OCI-LY3 (cell line): ENCODE results near the gene NDUFA6.

Experiments used
- H2AFZ ChIP-seq: fragments of 200-600, 300-600 bp; shearing (Covaris generic); 2 replicates; pipeline ENCODE4 v1.6.0; 2014; ENCODE audit warnings: antibody characterized with exemption, low read depth, low read length
- H3K27ac ChIP-seq: fragments of 200-600, 300-600 bp; sonication (generic); 2 replicates; pipeline ENCODE4 v1.5.1; 2014; ENCODE audit warnings: mild to moderate bottlenecking, low read length, moderate library complexity, mixed read lengths
- H3K27me3 ChIP-seq: fragments of 200-600, 300-600 bp; sonication (generic); 2 replicates; pipeline ENCODE4 v1.6.1; 2014; ENCODE audit warnings: low read depth, low read length, mixed read lengths
- H3K36me3 ChIP-seq: fragments of 200-600, 300-600 bp; sonication (generic); replicated peaks from 2 replicates; pipeline ENCODE3; 2014; ENCODE audit warnings: low read depth, low read length, mixed read lengths
- H3K4me1 ChIP-seq: fragments of 300-600, 200-600 bp; sonication (generic); 2 replicates; pipeline ENCODE4 v1.6.1; 2014; ENCODE audit warnings: low read length, mixed read lengths
- H3K4me2 ChIP-seq: fragments of 200-600, 300-600 bp; sonication (generic); 2 replicates; pipeline ENCODE4 v1.6.1; 2014; ENCODE audit warnings: low read length, mixed read lengths
- H3K4me3 ChIP-seq: fragments of 300-600, 200-600 bp; sonication (generic); 2 replicates; pipeline ENCODE4 v1.5.1; 2014; ENCODE audit warnings: antibody characterized with exemption, mild to moderate bottlenecking, low read length, moderate library complexity
- H3K79me2 ChIP-seq: fragments of 300-600, 200-600 bp; shearing (Covaris generic); 2 replicates; pipeline ENCODE4 v1.6.1; 2014; ENCODE audit warnings: mild to moderate bottlenecking, low read length, mixed read lengths
- H3K9ac ChIP-seq: fragments of 300-600, 200-600 bp; shearing (Covaris generic); 2 replicates; pipeline ENCODE4 v1.6.0; 2014; ENCODE audit warnings: mild to moderate bottlenecking, low read length, moderate library complexity
- H3K9me3 ChIP-seq: fragments of 200-600, 300-600 bp; shearing (Covaris generic); 2 replicates; pipeline ENCODE4 v1.6.1; 2014; ENCODE audit warnings: low read length, mixed read lengths; ENCODE audit not compliant: insufficient read depth
- H4K20me1 ChIP-seq: fragments of 200-600, 300-600 bp; sonication (generic); 2 replicates; pipeline ENCODE4 v1.6.1; 2016; ENCODE audit warnings: low read length, mixed read lengths; ENCODE audit not compliant: insufficient read depth
- CTCF ChIP-seq: fragments of 200-600, 300-600 bp; sonication (generic); IDR thresholded peaks from 2 replicates; pipeline ENCODE4 v1.5.1; 2014; ENCODE audit warnings: antibody characterized with exemption, low read length, low read depth
- EZH2phosphoT487 ChIP-seq: fragments of 200-600 bp; shearing (Covaris generic); IDR thresholded peaks from 2 replicates; pipeline ENCODE4 v1.6.1; 2018; ENCODE audit warnings: antibody characterized with exemption, mixed run types, low read depth

NDUFA6 gene

GRCh38 chr22:42061041-42061440 is 29.5 kb downstream of the NDUFA6 start:
- Histone ChIP-seq H3K4me1 (no peaks in the 10 kb centered on the region), H3K36me3 (peaks cover 82% of the 10 kb centered on the region)

GRCh38 chr22:42060489-42060888 is 30.1 kb downstream of the NDUFA6 start:
- H3K9me3 ChIP-seq = peaks cover 33% of the 10 kb centered on the region
- no peaks in the 10 kb centered on the region for H3K4me1 ChIP-seq
- no peak overlapping the region for H3K9ac ChIP-seq
- no peaks in the 10 kb centered on the region for H3K79me2 ChIP-seq
- H3K27ac ChIP-seq = no peak overlapping the region
- peaks cover 82% of the 10 kb centered on the region for H3K36me3 ChIP-seq
- no peak overlapping the region for H3K4me2 ChIP-seq
- H3K4me3 ChIP-seq = no peak overlapping the region
- H2AFZ ChIP-seq = no peak overlapping the region
- no peaks in the 10 kb centered on the region for H4K20me1 ChIP-seq
- TF ChIP-seq EZH2phosphoT487 (no peak), CTCF (no peak)
- no peaks in the 10 kb centered on the region for H3K27me3 ChIP-seq

More at GRCh38 chr22:42061041-42061440, 29.5 kb downstream of the NDUFA6 start:
- Histone ChIP-seq H2AFZ (no peak overlapping the region), H3K4me3 (no peak overlapping the region), H3K4me2 (no peak overlapping the region), H3K27ac (no peak overlapping the region), H3K9me3 (peaks cover 28% of the 10 kb centered on the region), H3K79me2 (no peaks in the 10 kb centered on the region), H3K27me3 (no peaks in the 10 kb centered on the region), H4K20me1 (no peaks in the 10 kb centered on the region), H3K9ac (no peak overlapping the region)
- TF ChIP-seq CTCF = no peak
- TF ChIP-seq EZH2phosphoT487 = no peak

DNA sequence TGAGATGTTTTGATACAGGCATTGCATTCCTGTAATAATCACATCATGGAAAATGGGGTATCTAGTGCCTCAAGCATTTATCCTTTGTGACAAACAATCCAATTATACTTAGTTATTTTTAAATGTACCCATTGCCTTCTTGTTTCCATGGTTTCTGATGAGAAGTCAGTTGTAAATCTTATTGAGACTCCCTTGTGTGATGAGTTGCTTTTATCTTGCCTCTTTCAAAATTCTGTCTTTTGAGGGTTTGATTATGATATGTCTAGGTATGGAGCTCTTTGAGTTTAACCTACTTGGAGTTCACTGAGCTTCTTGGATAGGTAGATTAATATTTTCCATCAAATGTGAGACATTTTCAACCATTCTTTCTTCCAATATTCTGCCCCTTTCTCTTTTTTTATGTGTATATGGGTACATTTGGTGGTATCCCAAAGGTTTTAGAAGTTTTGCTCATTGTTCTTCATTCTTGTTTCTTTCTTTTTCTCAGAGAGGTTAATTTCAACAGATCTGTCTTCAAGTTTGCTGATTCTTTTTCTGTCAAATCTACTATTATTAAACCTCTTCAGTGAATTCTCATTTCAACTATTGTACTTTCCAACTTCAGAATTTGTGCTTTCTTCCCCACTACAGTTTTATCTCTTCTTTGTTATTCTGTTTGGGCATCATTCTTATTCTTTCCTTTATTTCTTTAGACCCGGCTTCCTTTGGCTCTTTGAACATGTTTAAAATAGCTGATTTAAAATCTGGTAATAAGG is 33.6 kb downstream of the NDUFA6 start:
- peaks cover 28% of the 10 kb centered on the region for H3K4me1 ChIP-seq
- H3K4me3 ChIP-seq = no peak overlapping the region
- no peaks in the 10 kb centered on the region for H3K79me2 ChIP-seq
- no peak overlapping the region for H3K27ac ChIP-seq
- peaks cover 61% of the 10 kb centered on the region for H3K36me3 ChIP-seq
- no peak overlapping the region for H3K4me2 ChIP-seq
- H3K9ac ChIP-seq = no peak overlapping the region
- TF ChIP-seq CTCF = no peak
- no peak for TF ChIP-seq EZH2phosphoT487
- H2AFZ ChIP-seq = no peak overlapping the region
- H4K20me1 ChIP-seq = no peaks in the 10 kb centered on the region
- peaks cover 36% of the 10 kb centered on the region for H3K9me3 ChIP-seq
- H3K27me3 ChIP-seq = no peaks in the 10 kb centered on the region

DNA sequence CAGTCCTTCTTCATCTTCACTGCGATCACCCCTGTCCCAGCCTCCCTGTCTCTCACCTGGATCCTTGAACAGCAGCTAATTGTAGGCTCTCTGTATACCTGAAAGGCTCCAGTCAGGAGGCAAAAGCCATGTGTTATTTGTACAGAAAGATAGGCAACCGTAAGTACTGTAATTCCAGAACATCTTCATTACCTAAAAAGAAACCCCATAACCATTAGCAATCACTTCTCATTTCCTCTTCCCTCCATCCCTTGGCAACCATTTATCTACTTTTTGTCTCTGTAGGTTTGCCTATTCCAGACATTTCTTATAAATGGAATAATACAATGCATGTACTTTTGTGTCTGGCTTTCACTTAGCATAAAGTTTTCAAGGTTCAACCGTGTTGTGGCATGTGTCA is 37.8 kb downstream of the NDUFA6 start:
- peak overlapping the region; percentile 83 for H3K27ac ChIP-seq
- H3K79me2 ChIP-seq = no peaks in the 10 kb centered on the region
- H2AFZ ChIP-seq = no peak overlapping the region
- H3K4me3 ChIP-seq = peak overlapping the region; percentile 13
- peak overlapping the region; percentile 67 for H3K4me2 ChIP-seq
- peaks cover 22% of the 10 kb centered on the region for H3K36me3 ChIP-seq
- no peaks in the 10 kb centered on the region for H4K20me1 ChIP-seq
- TF ChIP-seq EZH2phosphoT487 (no peak), CTCF (no peak)
- peaks cover 42% of the 10 kb centered on the region for H3K4me1 ChIP-seq
- no peaks in the 10 kb centered on the region for H3K27me3 ChIP-seq
- peaks cover 23% of the 10 kb centered on the region for H3K9me3 ChIP-seq
- H3K9ac ChIP-seq = peak overlapping the region; percentile 37; the same call in 1 of the 2 replicates
